HepG2 (cell line): ENCODE data around the gene ANKRD12. TPM values are rescaled to one million over a fixed set of nuclear protein-coding genes. Genes with fewer than 3 reads are reported as not detected.

Experiments used
- AGO1 ChIP-seq: fragments of 200-400 bp; formaldehyde crosslinking; IDR thresholded peaks from 2 replicates; pipeline ENCODE4 v1.6.1; 2017; ENCODE audit warnings: mild to moderate bottlenecking, low read depth, low read length, moderate library complexity; ENCODE audit not compliant: poor library complexity, severe bottlenecking
- AKAP8 ChIP-seq: sonication (generic); formaldehyde crosslinking; IDR thresholded peaks from 2 replicates; pipeline ENCODE4 v1.5.1; 2020; ENCODE audit warnings: mild to moderate bottlenecking, missing genetic modification reagents
- ATF3 ChIP-seq: sonication (generic); formaldehyde crosslinking; IDR thresholded peaks from 2 replicates; pipeline ENCODE4 v1.4.0; 2020; ENCODE audit warnings: missing genetic modification reagents
- CCAR2 ChIP-seq: fragments of 200-400 bp; formaldehyde crosslinking; optimal IDR thresholded peaks from 2 replicates; pipeline ENCODE3; 2018; ENCODE audit warnings: low read depth, mild to moderate bottlenecking, low read length, moderate library complexity
- E2F1 ChIP-seq: sonication (generic); formaldehyde crosslinking; IDR thresholded peaks from 2 replicates; pipeline ENCODE4 v1.5.0; 2020; ENCODE audit warnings: missing genetic modification reagents
- FOSL2 ChIP-seq: sonication (generic); formaldehyde crosslinking; IDR thresholded peaks from 2 replicates; pipeline ENCODE4 v1.4.0; 2020; ENCODE audit warnings: missing genetic modification reagents
- HOXA3 ChIP-seq: sonication (generic); formaldehyde crosslinking; IDR thresholded peaks from 2 replicates; pipeline ENCODE4 v1.5.0; 2020; ENCODE audit warnings: missing genetic modification reagents
- IRF1 ChIP-seq: sonication (generic); formaldehyde crosslinking; IDR thresholded peaks from 2 replicates; pipeline ENCODE4 v1.4.0; 2020; ENCODE audit warnings: low read depth, mild to moderate bottlenecking, missing genetic modification reagents
- ISL2 ChIP-seq: sonication (generic); formaldehyde crosslinking; IDR thresholded peaks from 2 replicates; pipeline ENCODE4 v1.5.0; 2020; ENCODE audit warnings: missing genetic modification reagents
- KAT8 ChIP-seq: IDR thresholded peaks from 2 replicates; pipeline ENCODE4 v1.6.1; 2016; ENCODE audit warnings: missing genetic modification reagents, missing compliant biosample characterization
- KDM6A ChIP-seq: IDR thresholded peaks from 2 replicates; pipeline ENCODE4 v1.6.1; 2016; ENCODE audit warnings: low read depth
- MIXL1 ChIP-seq: IDR thresholded peaks from 2 replicates; pipeline ENCODE4 v1.6.1; 2016
- NCOA1 ChIP-seq: sonication (generic); formaldehyde crosslinking; IDR thresholded peaks from 2 replicates; pipeline ENCODE4 v1.9.0; 2021; ENCODE audit warnings: missing genetic modification reagents
- NONO ChIP-seq, 2 experiments: fragments of 450-650 bp in 1 of 2; sonication (generic) in 1 of 2; formaldehyde crosslinking in 1 of 2; IDR thresholded peaks in 1 of 2; conservative IDR thresholded peaks in 1 of 2; 2 replicates each; pipeline versions ENCODE4 v1.6.1 to v1.8.0; 2017 to 2022; ENCODE audit warnings: mild to moderate bottlenecking in 1 of 2, missing genetic modification reagents in 1 of 2, moderate library complexity in 1 of 2
- NPAS2 ChIP-seq: sonication (generic); formaldehyde crosslinking; IDR thresholded peaks from 2 replicates; pipeline ENCODE4 v1.8.0; 2022; ENCODE audit warnings: mild to moderate bottlenecking, missing genetic modification reagents, borderline replicate concordance
- NRL ChIP-seq: sonication (generic); formaldehyde crosslinking; IDR thresholded peaks from 2 replicates; pipeline ENCODE4 v1.5.0; 2020; ENCODE audit warnings: missing genetic modification reagents, mild to moderate bottlenecking, moderate library complexity, borderline replicate concordance
- PHF5A ChIP-seq: IDR thresholded peaks from one replicate; pipeline ENCODE4 v1.6.1; 2018; ENCODE audit warnings: low read depth, missing genetic modification reagents; ENCODE audit not compliant: unreplicated experiment
- POLR2AphosphoS2 ChIP-seq: IDR thresholded peaks from 2 replicates; pipeline ENCODE4 v1.6.1; 2011; ENCODE audit warnings: low read depth, low read length, improper control_type of control experiment
- TCF7L2 ChIP-seq: IDR thresholded peaks from 2 replicates; pipeline ENCODE4 v1.6.1; 2011; ENCODE audit warnings: mild to moderate bottlenecking, low read depth, low read length, moderate library complexity
- ZBTB38 ChIP-seq: sonication (generic); formaldehyde crosslinking; IDR thresholded peaks from 2 replicates; pipeline ENCODE4 v1.5.1; 2020; ENCODE audit warnings: mild to moderate bottlenecking, missing genetic modification reagents
- ZC3H4 ChIP-seq: sonication (generic); formaldehyde crosslinking; IDR thresholded peaks from 2 replicates; pipeline ENCODE4 v1.4.0; 2020; ENCODE audit warnings: missing genetic modification reagents, borderline replicate concordance
- ZFP91 ChIP-seq: sonication (generic); formaldehyde crosslinking; IDR thresholded peaks from 2 replicates; pipeline ENCODE4 v1.9.0; 2022; ENCODE audit warnings: missing genetic modification reagents, mild to moderate bottlenecking, borderline replicate concordance
- ZFY ChIP-seq: sonication (generic); formaldehyde crosslinking; IDR thresholded peaks from 2 replicates; pipeline ENCODE4 v1.4.0; 2020; ENCODE audit warnings: missing genetic modification reagents
- ZNF205 ChIP-seq: IDR thresholded peaks from 2 replicates; pipeline ENCODE4 v1.6.1; 2018; ENCODE audit warnings: missing biosample characterization, missing genetic modification reagents
- ZNF282 ChIP-seq: fragments of 450-650 bp; IDR thresholded peaks from 2 replicates; pipeline ENCODE4 v1.6.1; 2018; ENCODE audit not compliant: partially characterized antibody
- ZNF468 ChIP-seq: sonication (generic); formaldehyde crosslinking; IDR thresholded peaks from 2 replicates; pipeline ENCODE4 v1.8.0; 2022; ENCODE audit warnings: mild to moderate bottlenecking, moderate library complexity, missing genetic modification reagents
- ZNF644 ChIP-seq: IDR thresholded peaks from 2 replicates; pipeline ENCODE4 v1.6.1; 2016; ENCODE audit warnings: low read depth
- ZNF7 ChIP-seq: IDR thresholded peaks from 2 replicates; pipeline ENCODE4 v1.6.1; 2016; ENCODE audit warnings: missing biosample characterization, missing genetic modification reagents
- ZNF775 ChIP-seq: sonication (generic); formaldehyde crosslinking; IDR thresholded peaks from 2 replicates; pipeline ENCODE4 v1.4.0; 2020; ENCODE audit warnings: missing genetic modification reagents, mild to moderate bottlenecking, moderate library complexity, borderline replicate concordance
- ZNF83 ChIP-seq: sonication (generic); formaldehyde crosslinking; IDR thresholded peaks from 2 replicates; pipeline ENCODE4 v1.4.0; 2020; ENCODE audit warnings: missing genetic modification reagents, mild to moderate bottlenecking, borderline replicate concordance
- polyA plus RNA-seq, 8 experiments: library from polyadenylated mRNA; depleted of rRNA in 3 of 8; stranded (reverse) in 7 of 8; unstranded in 1 of 8; fragments of >200 nt; fragmentation: Illumina TruSeq in 4 of 8; extraction: Trizol in 4 of 8; gene quantifications; 2 replicates each; pipeline versions ENCODE4 v1.2.1 to v1.2.3, GENCODE V29; 2011 to 2016; ENCODE audit warnings: low read depth in 4 of 8, missing spikeins in 1 of 8, mixed read lengths in 1 of 8; ENCODE audit not compliant: insufficient read depth in 1 of 8
- total RNA-seq, 5 experiments: library from RNA; depleted of rRNA; stranded (reverse); fragments of >200 nt; fragmentation: Illumina TruSeq; extraction: Trizol; gene quantifications; 2 replicates each; pipeline ENCODE4 v1.2.3, GENCODE V29; 2016; ENCODE audit warnings: low read depth in 1 of 5

The ANKRD12 gene
- total and polyA plus RNA-seq, 2 of the 13 experiments (the other 11 are each of a cell fraction or from before 2014, with no cell fraction given) = 6.0 to 23.2 TPM

GRCh38 chr18:9135912-9136314 is 668 bp upstream of the ANKRD12 start (continued):
- no peak for TF ChIP-seq ZFP91 (CRISPR knock-in tag)
- 0 out of 2 replicates have a peak, but pooled peaks have one; percentile 18 for TF ChIP-seq ZNF205
- no peak for TF ChIP-seq KDM6A (CRISPR knock-in tag)
- TF ChIP-seq NRL (CRISPR knock-in tag) = 0 out of 2 replicates have a peak, but pooled peaks have one; percentile 0
- TF ChIP-seq TCF7L2 = no peak
- 0 out of 2 replicates have a peak, but pooled peaks have one; percentile 9 for TF ChIP-seq E2F1 (CRISPR knock-in tag)
- peak; percentile 22; the same call in 1 of the 2 replicates for TF ChIP-seq AKAP8
- TF ChIP-seq MIXL1 = peak; percentile 48; the same call in 1 of the 2 replicates
- TF ChIP-seq ATF3 (CRISPR knock-in tag) = no peak
- TF ChIP-seq ISL2 (CRISPR knock-in tag) = 0 out of 2 replicates have a peak, but pooled peaks have one; percentile 3
- TF ChIP-seq ZNF775 (CRISPR knock-in tag) = no peak
- TF ChIP-seq ZNF282 = no peak
- no peak for TF ChIP-seq ZNF644 (CRISPR knock-in tag)
- TF ChIP-seq NPAS2 (CRISPR knock-in tag) = no peak
- no peak for TF ChIP-seq KAT8
- no peak for TF ChIP-seq POLR2AphosphoS2
- 0 out of 2 replicates have a peak, but pooled peaks have one; percentile 20 for TF ChIP-seq FOSL2
- no peak for TF ChIP-seq HOXA3 (CRISPR knock-in tag)
- TF ChIP-seq ZBTB38 = 0 out of 2 replicates have a peak, but pooled peaks have one; percentile 7
- no peak for TF ChIP-seq NONO (IDR thresholded peaks at IDR 0.05)
- TF ChIP-seq NONO (CRISPR knock-in tag; conservative IDR thresholded peaks at IDR 0.05) = no peak
- TF ChIP-seq IRF1 = no peak
- TF ChIP-seq ZC3H4 (CRISPR knock-in tag) = 0 out of 2 replicates have a peak, but pooled peaks have one; percentile 34
- TF ChIP-seq ZNF7 (CRISPR knock-in tag) = no peak
- TF ChIP-seq CCAR2 = no peak
- TF ChIP-seq NCOA1 (CRISPR knock-in tag) = no peak
- no peak for TF ChIP-seq ZFY
- peak; percentile 82 for TF ChIP-seq AGO1
- TF ChIP-seq PHF5A = no peak
- no peak for TF ChIP-seq ZNF83
- TF ChIP-seq ZNF468 (CRISPR knock-in tag) = no peak
